ENCODE results near the gene TNFAIP8. TPM values are rescaled to one million over a fixed set of nuclear protein-coding genes. Genes with fewer than 3 reads are reported as not detected.

TNFAIP8 gene
- 1 to 10 TPM; 2.4 to 7.7 TPM for total RNA-seq

GRCh38 chr5:119355685-119356611 is at the start of gene TNFAIP8:
TNFAIP8 (plus strand) TSS chr5:119356019; CDS start chr5:119356091, 72 bp downstream.

Small RNAs within 50 kb of the gene (small RNA-seq; reads per million reads assigned to genes)
- gene RN7SL174P (0 reads per million in 2 donors), gene RNA5SP190 (0.21 to 0.23 reads per million in 2 donors)

Other genes starting within 250 kb of the TNFAIP8 start
- 100 to 1,000 TPM; 125 to 144 TPM for gene HSD17B4, start 96.5 kb downstream of the TNFAIP8 start, total RNA-seq

All from melanocyte of skin (primary cell).